Gastroesophageal sphincter (tissue), 4 donors: ENCODE results near the gene GIT1. TPM values are rescaled to one million over a fixed set of nuclear protein-coding genes. Genes with fewer than 3 reads are reported as not detected.

Experiments used
- ATAC-seq: fragments of 150-250 bp; one replicate; pipeline ENCODE4 v1.9.1; 2016; ENCODE audit warnings: mild to moderate bottlenecking, moderate library complexity
- H3K27ac ChIP-seq, 4 donors: fragments of 200-600 bp; sonication (generic) in 3 of 4; 1 replicate in 3 of 4; 2 replicates in 1 of 4; pipeline ENCODE4 v1.5.1; 2016 to 2019
- H3K27me3 ChIP-seq: fragments of 200-600 bp; sonication (generic); one replicate; pipeline ENCODE4 v1.5.1; 2019
- H3K36me3 ChIP-seq, 2 donors: fragments of 200-600 bp; sonication (generic); one replicate each; pipeline ENCODE4 v1.5.1; 2019; ENCODE audit warnings: control low read depth in 1 of 2
- H3K4me1 ChIP-seq, 3 donors: fragments of 200-600 bp; sonication (generic); 1 replicate in 2 of 3; 2 replicates in 1 of 3; pipeline ENCODE4 v1.5.1; 2016 to 2019; ENCODE audit warnings: control low read depth in 2 of 3
- H3K4me3 ChIP-seq, 2 donors: fragments of 200-600 bp; sonication (generic); one replicate each; pipeline ENCODE4 v1.5.1; 2019; ENCODE audit warnings: mild to moderate bottlenecking in 1 of 2, moderate library complexity in 1 of 2
- H3K9me3 ChIP-seq, 3 donors: fragments of 200-600 bp; sonication (generic); one replicate each; pipeline ENCODE4 v1.5.1; 2017 to 2019; ENCODE audit warnings: control low read depth in 2 of 3
- EP300 ChIP-seq: sonication (generic); formaldehyde crosslinking; IDR thresholded peaks from one replicate; pipeline ENCODE4 v1.6.1; 2017; ENCODE audit warnings: antibody characterized with exemption, mild to moderate bottlenecking
- POLR2A ChIP-seq, 2 donors: fragments of 450-650 bp; IDR thresholded peaks; one replicate each; pipeline ENCODE4 v1.6.1; 2017; ENCODE audit warnings: antibody characterized with exemption in 2 of 2, mild to moderate bottlenecking in 2 of 2, moderate library complexity in 1 of 2
- POLR2AphosphoS5 ChIP-seq: sonication (generic); formaldehyde crosslinking; IDR thresholded peaks from one replicate; pipeline ENCODE4 v1.6.1; 2017; ENCODE audit warnings: antibody characterized with exemption
- WGBS, 2 donors: methylation state at CpG; one replicate each; pipeline ENCODE4 v1.1.5; 2018; ENCODE audit warnings: low coverage in 1 of 2; 5-methylcytosine and 5-hydroxymethylcytosine counted together
- total RNA-seq, 4 donors: library from RNA; depleted of rRNA; stranded (reverse); fragments of >200 nt; gene quantifications; one replicate each; pipeline ENCODE4 v1.1.0, GENCODE V29; 2016
- TF ChIP-seq, protein P1 (sequence below), 4 experiments: fragments of 200-600 bp in 2 of 4; fragments of 450-650 bp in 2 of 4; sonication (generic) in 1 of 4; IDR thresholded peaks; one replicate each; pipeline ENCODE4 v1.5.1; 2017 to 2019; ENCODE audit warnings: antibody characterized with exemption in 4 of 4, mild to moderate bottlenecking in 2 of 4, moderate library complexity in 2 of 4

Gene GIT1
- total RNA-seq, 4 donors from 2014 or later: 30.4 to 47.8 (median 35.8) TPM

DNA sequence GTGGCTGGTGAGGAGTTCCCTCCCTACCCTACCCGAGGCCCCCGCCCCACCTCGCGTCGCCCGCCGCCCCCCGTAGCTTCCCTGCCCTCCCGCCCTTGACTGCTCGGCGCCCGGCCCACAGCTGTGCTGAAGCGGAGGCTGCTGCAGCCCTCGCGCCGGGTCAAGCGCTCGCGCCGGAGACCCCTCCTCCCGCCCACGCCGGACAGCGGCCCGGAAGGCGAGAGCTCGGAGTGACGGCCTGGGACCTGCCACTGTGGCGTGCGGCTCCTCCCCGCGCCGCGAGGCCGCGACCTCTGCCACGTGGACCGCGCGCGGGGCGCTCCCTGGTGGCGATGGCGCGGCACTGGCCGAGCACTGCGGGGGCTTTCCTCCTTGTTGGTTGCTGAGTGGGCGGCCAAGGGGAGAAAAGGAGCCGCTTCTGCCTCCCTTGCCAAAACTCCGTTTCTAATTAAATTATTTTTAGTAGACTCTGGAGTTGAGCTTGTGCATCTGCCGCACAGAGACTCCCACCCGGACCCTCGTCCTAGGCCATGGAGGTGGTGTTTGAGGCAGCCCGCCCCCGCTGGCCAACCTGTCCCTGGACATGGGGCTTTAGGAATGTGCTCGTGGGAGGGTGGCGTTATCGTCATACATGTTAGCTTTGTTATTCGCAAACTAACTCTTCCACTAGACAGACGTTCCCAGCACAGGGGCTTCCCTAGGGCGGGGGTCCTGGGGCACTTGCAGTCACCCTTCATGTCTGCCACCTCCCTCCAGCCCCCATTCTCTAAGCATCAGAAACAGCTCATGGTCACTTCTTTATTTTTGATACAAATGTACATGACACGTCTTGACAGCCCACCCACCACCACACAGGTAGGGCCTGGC is 16.5 kb downstream of the GIT1 start:
- ATAC-seq: peak; percentile 61
- no peak for TF ChIP-seq POLR2A (IDR thresholded peaks at IDR 0.05)
- no peak for TF ChIP-seq EP300
- TF ChIP-seq POLR2AphosphoS5: peak; percentile 41
- TF ChIP-seq, protein P1, sequence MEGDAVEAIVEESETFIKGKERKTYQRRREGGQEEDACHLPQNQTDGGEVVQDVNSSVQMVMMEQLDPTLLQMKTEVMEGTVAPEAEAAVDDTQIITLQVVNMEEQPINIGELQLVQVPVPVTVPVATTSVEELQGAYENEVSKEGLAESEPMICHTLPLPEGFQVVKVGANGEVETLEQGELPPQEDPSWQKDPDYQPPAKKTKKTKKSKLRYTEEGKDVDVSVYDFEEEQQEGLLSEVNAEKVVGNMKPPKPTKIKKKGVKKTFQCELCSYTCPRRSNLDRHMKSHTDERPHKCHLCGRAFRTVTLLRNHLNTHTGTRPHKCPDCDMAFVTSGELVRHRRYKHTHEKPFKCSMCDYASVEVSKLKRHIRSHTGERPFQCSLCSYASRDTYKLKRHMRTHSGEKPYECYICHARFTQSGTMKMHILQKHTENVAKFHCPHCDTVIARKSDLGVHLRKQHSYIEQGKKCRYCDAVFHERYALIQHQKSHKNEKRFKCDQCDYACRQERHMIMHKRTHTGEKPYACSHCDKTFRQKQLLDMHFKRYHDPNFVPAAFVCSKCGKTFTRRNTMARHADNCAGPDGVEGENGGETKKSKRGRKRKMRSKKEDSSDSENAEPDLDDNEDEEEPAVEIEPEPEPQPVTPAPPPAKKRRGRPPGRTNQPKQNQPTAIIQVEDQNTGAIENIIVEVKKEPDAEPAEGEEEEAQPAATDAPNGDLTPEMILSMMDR (IDR thresholded peaks at IDR 0.05): peak in 3 of 4 experiments; percentile 84 to 92 (median 88)
- peaks cover 0 to 55% of the 10 kb centered on the region in 2 donors for H3K36me3 ChIP-seq
- 20 to 50% methylated on average over 2 to 10 of the region's 62 CpGs for WGBS, 2 donors
- peak overlapping the region; percentile 3 to 51 for H3K4me3 ChIP-seq
- no peaks in the 10 kb centered on the region for H3K9me3 ChIP-seq
- no peaks in the 10 kb centered on the region for H3K27me3 ChIP-seq
- H3K4me1 ChIP-seq: peaks cover 0 to 58% (median 21%) of the 10 kb centered on the region in 3 donors
- H3K27ac ChIP-seq: peak overlapping the region in 3 of 4 donors; percentile 53 to 66 (median 61)

DNA sequence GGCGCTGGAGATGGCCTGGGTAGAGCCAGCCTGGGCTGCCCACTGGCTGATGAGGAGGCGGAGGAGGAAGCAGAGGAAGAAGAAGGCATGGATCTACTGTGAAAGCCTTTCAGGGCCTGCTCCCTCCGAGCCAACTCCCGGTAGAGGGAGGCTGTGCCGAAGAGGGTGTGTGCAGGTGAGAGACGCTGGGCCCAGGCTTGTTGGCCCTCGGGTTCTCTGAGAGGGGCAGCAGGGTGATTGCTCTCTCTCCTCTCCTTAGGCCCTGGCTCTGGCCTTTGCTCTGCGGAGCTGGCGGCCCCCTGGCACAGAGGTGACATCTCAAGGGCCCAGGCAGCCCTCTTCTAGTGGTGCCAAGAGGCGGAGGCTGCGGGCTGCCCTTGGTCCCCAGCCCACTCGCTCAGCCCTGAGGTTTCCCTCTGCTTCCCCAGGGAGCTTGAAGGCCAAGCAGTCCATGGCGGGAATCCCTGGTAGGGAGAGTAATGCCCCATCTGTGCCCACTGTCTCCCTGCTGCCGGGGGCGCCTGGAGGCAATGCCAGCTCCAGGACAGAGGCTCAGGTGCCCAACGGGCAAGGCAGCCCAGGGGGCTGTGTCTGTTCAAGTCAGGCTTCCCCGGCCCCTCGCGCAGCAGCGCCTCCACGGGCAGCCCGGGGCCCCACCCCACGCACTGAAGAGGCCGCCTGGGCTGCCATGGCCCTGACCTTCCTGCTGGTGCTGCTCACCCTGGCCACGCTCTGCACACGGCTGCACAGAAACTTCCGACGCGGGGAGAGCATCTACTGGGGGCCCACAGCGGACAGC is 17.4 kb downstream of the GIT1 start:
- H3K27ac ChIP-seq: peak overlapping the region in 3 of 4 donors; percentile 53 to 66 (median 61)

DNA sequence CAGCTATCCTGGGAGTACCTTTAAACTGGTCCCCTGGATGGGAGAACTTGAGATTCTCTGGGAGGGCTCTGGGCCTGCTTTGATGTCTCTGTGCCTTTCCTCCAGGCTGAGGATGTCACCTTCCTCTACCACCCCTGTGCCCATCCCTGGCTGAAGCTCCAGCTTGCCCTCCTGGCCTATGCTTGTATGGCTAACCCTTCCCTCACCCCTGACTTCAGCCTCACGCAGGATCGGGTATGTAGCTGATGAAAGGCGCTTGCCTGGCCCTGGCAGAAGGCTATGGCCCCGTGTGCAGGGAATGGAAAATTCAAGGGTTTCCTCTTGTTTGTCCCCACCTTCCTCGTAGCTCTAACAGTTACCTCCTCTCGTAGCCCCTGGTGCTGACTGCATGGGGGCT is 18.0 kb downstream of the GIT1 start:
- Histone ChIP-seq H3K27ac (peak overlapping the region in 2 of 4 donors; percentile 53 to 61), H3K4me3 (no peak overlapping the region), H3K9me3 (no peaks in the 10 kb centered on the region), H3K36me3 (peaks cover 0 to 41% of the 10 kb centered on the region in 2 donors), H3K4me1 (peaks cover 0 to 61% (median 18%) of the 10 kb centered on the region in 3 donors), H3K27me3 (no peaks in the 10 kb centered on the region)
- TF ChIP-seq, protein P1 (IDR thresholded peaks at IDR 0.05): no peak
- TF ChIP-seq EP300 (no peak), POLR2A (IDR thresholded peaks at IDR 0.05) (no peak), POLR2AphosphoS5 (no peak)
- WGBS, 2 donors: 40% methylated on average over 1 of the region's 6 CpGs; no CpG with 5 or more reads in 1 of the 2 donors
- ATAC-seq: no peak

More for the DNA sequence above, 17.4 kb downstream of the GIT1 start:
- Histone ChIP-seq H3K4me3 (peak overlapping the region; percentile 3 to 51), H3K4me1 (peaks cover 0 to 56% (median 18%) of the 10 kb centered on the region in 3 donors), H3K9me3 (no peaks in the 10 kb centered on the region), H3K36me3 (peaks cover 0 to 47% of the 10 kb centered on the region in 2 donors), H3K27me3 (no peaks in the 10 kb centered on the region)
- no CpG with 5 or more reads among the region's 30 CpGs for WGBS, 2 donors
- ATAC-seq: peak; percentile 8
- TF ChIP-seq POLR2A (IDR thresholded peaks at IDR 0.05) (no peak), POLR2AphosphoS5 (no peak), EP300 (no peak)
- TF ChIP-seq, protein P1 (IDR thresholded peaks at IDR 0.05): no peak

DNA sequence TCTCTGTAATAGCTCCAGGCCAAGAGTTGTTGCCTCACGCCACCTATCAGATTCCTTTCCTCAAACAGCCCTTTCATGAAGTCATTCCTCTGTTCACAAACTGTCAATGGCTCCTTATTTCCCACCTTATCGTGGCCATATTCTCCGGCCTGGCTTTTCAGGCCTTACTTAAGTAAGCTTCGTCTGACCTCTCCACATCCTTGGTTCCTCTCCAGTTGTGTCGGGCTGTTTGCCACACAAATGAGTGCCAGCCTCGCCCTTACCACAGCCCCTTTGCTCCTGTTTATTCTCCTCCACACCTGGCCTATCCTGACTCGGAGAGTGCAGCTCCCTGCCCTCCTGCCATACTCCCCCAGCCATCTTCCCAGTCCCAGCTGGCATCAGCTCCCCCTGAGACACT is 18.9 kb downstream of the GIT1 start:
- no peak overlapping the region for H3K4me3 ChIP-seq
- H3K36me3 ChIP-seq: peaks cover 0 to 31% of the 10 kb centered on the region in 2 donors
- no peaks in the 10 kb centered on the region for H3K27me3 ChIP-seq
- ATAC-seq: no peak
- H3K9me3 ChIP-seq: no peaks in the 10 kb centered on the region
- TF ChIP-seq EP300: no peak
- no peak for TF ChIP-seq POLR2AphosphoS5
- TF ChIP-seq, protein P1 (IDR thresholded peaks at IDR 0.05): no peak
- no peak for TF ChIP-seq POLR2A (IDR thresholded peaks at IDR 0.05)
- 58 to 71% methylated on average over 3 to 7 of the region's 7 CpGs for WGBS, 2 donors
- peaks cover 0 to 70% (median 18%) of the 10 kb centered on the region in 3 donors for H3K4me1 ChIP-seq
- H3K27ac ChIP-seq: no peak overlapping the region
